ENCODE data around the gene DGKZ.

DGKZ gene

GRCh38 chr11:46361283-46362155 lies 14.3 kb downstream of the DGKZ start:
- no peak for DNase-seq (ENCODE audit: low spot score)
- TF ChIP-seq CTCF (conservative IDR thresholded peaks at IDR 0.05; ENCODE audit: low read depth): no peak
- POLR2A ChIA-PET (ENCODE audit: low non-redundant PET): no interaction called here
- peak overlapping the region; percentile 85 for H3K27ac ChIP-seq
- CTCF ChIA-PET: interaction anchor here (0.9 to 4.4 kb wide), 2 partner anchors 9 to 28 kb away, joined by 5 to 20 read pairs; no protein-coding TSS in a partner anchor

GRCh38 chr11:46362156-46363030 lies 15.1 kb downstream of the DGKZ start:
- peak overlapping the region; percentile 85 for H3K27ac ChIP-seq
- CTCF ChIA-PET: interaction anchor here (0.5 to 4.4 kb wide), 2 partner anchors 10 to 26 kb away, joined by 3 to 20 read pairs; no protein-coding TSS in a partner anchor
- POLR2A ChIA-PET (ENCODE audit: low non-redundant PET): no interaction called here

GRCh38 chr11:46363031-46363407 lies 15.8 kb downstream of the DGKZ start:
- ChIA-PET CTCF (interaction anchor here (0.5 to 4.4 kb wide), 7 partner anchors 9 to 491 kb away, joined by 3 to 20 read pairs (median 5); no protein-coding TSS in a partner anchor), POLR2A (ENCODE audit: low non-redundant PET) (no interaction called here)
- peak overlapping the region; percentile 85 for H3K27ac ChIP-seq
- TF ChIP-seq CTCF (conservative IDR thresholded peaks at IDR 0.05; ENCODE audit: low read depth): no peak
- peak; percentile 63 for DNase-seq (ENCODE audit: low spot score)

More at GRCh38 chr11:46362156-46363030, 15.1 kb downstream of the DGKZ start:
- no peak for DNase-seq (ENCODE audit: low spot score)
- TF ChIP-seq CTCF (conservative IDR thresholded peaks at IDR 0.05; ENCODE audit: low read depth): no peak

GRCh38 chr11:46363455-46364005 lies 16.3 kb downstream of the DGKZ start:
- TF ChIP-seq CTCF (conservative IDR thresholded peaks at IDR 0.05; ENCODE audit: low read depth): no peak; the same call in 1 of the 2 replicates
- CTCF ChIA-PET: interaction anchor here (0.5 to 4.4 kb wide), 10 partner anchors 9 to 491 kb away, joined by 3 to 20 read pairs (median 4); partner anchors contain the start of gene CHRM4
- peak overlapping the region; percentile 85 for H3K27ac ChIP-seq
- peak; percentile 67 for DNase-seq (ENCODE audit: low spot score)
- POLR2A ChIA-PET (ENCODE audit: low non-redundant PET): no interaction called here

GRCh38 chr11:46364056-46364455 lies 16.8 kb downstream of the DGKZ start:
- CTCF ChIA-PET: interaction anchor here (0.6 to 4.4 kb wide), 8 partner anchors 8 to 432 kb away, joined by 3 to 20 read pairs (median 4); partner anchors contain the start of gene CHRM4
- POLR2A ChIA-PET (ENCODE audit: low non-redundant PET): no interaction called here
- no peak for TF ChIP-seq CTCF (conservative IDR thresholded peaks at IDR 0.05; ENCODE audit: low read depth)
- no peak for DNase-seq (ENCODE audit: low spot score)
- H3K27ac ChIP-seq: peak overlapping the region; percentile 85

- CTCF ChIA-PET: interaction anchor here (0.6 to 1.8 kb wide), 5 partner anchors 11 to 198 kb away, joined by 3 to 4 read pairs (median 4); no protein-coding TSS in a partner anchor
- POLR2A ChIA-PET (ENCODE audit: low non-redundant PET): no interaction called here
- DNase-seq (ENCODE audit: low spot score): no peak
- no peak for TF ChIP-seq CTCF (conservative IDR thresholded peaks at IDR 0.05; ENCODE audit: low read depth)
- peak overlapping the region; percentile 85 for H3K27ac ChIP-seq
These were observed 17.5 kb downstream of the DGKZ start for GRCh38 chr11:46364791-46365190.
